Prostate gland (tissue), 2 donors: ENCODE measurements around the gene ATE1.

Source experiments
- POLR2A ChIP-seq: fragments of 450-650 bp; IDR thresholded peaks from one replicate; pipeline ENCODE4 v1.6.1; 2016; ENCODE audit warnings: antibody characterized with exemption, mild to moderate bottlenecking
- TF ChIP-seq, protein P1 (sequence below), 4 experiments: fragments of 200-600 bp in 2 of 4; fragments of 450-650 bp in 2 of 4; sonication (generic) in 2 of 4; IDR thresholded peaks; 1 replicate in 3 of 4; 2 replicates in 1 of 4; pipeline ENCODE4 v1.5.1; 2016 to 2019; ENCODE audit warnings: antibody characterized with exemption in 4 of 4, mild to moderate bottlenecking in 2 of 4, moderate library complexity in 2 of 4

- TF ChIP-seq, protein P1, sequence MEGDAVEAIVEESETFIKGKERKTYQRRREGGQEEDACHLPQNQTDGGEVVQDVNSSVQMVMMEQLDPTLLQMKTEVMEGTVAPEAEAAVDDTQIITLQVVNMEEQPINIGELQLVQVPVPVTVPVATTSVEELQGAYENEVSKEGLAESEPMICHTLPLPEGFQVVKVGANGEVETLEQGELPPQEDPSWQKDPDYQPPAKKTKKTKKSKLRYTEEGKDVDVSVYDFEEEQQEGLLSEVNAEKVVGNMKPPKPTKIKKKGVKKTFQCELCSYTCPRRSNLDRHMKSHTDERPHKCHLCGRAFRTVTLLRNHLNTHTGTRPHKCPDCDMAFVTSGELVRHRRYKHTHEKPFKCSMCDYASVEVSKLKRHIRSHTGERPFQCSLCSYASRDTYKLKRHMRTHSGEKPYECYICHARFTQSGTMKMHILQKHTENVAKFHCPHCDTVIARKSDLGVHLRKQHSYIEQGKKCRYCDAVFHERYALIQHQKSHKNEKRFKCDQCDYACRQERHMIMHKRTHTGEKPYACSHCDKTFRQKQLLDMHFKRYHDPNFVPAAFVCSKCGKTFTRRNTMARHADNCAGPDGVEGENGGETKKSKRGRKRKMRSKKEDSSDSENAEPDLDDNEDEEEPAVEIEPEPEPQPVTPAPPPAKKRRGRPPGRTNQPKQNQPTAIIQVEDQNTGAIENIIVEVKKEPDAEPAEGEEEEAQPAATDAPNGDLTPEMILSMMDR (IDR thresholded peaks at IDR 0.05), result no peak
- TF ChIP-seq POLR2A, result no peak
These were observed 214.3 kb downstream of the ATE1 start for GRCh38 chr10:121713486-121713885.
